ENCODE results near the gene SCNN1B. TPM values are rescaled to one million over a fixed set of nuclear protein-coding genes. Genes with fewer than 3 reads are reported as not detected.

SCNN1B gene
- total RNA-seq, 4 donors from 2014 or later: 8.1 to 30.5 (median 11.9) TPM

DNA sequence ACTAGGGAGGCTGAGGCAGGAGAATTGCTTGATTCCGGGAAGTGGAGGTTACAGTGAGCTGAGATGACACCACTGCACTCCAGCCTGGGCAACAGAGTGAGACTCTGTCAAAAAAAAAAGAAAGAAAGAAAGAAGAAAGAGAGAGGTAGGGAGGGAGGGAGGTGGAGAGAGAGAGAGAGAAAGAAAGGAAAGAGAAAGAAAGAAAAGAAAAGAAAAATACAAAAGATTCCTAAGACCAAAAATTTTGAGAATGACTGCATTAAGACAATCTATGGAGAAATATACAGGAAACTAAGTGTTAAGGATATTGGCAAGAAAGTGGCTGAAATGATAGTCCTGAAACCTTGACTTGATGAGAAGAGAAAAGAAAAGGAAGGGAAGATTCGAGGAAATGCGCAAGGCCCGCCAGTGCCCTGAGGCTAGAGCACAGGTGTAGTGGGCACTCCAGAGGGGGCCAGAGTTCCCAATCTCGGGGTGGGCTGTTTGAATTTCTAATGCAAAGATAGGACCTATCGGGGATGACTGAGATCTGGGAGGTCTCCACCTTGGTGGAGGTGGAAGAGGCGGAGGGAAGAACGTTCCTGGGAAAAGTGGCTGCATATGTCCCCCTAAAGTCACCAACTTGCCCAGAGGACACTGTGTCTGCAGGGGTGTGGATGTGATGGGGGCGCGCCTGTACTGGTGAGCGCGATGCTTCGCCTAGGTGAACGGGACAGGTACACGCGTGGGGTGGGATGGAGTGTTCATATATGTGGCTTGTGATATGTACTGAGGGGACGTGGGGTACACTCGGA, 654 bp upstream of the SCNN1B start:
- H3K4me3 ChIP-seq (replicated peaks in 1 of 3): peak overlapping the region in 1 of 3 donors; percentile 55
- H3K9me3 ChIP-seq: no peaks in the 10 kb centered on the region
- TF ChIP-seq, protein P1, sequence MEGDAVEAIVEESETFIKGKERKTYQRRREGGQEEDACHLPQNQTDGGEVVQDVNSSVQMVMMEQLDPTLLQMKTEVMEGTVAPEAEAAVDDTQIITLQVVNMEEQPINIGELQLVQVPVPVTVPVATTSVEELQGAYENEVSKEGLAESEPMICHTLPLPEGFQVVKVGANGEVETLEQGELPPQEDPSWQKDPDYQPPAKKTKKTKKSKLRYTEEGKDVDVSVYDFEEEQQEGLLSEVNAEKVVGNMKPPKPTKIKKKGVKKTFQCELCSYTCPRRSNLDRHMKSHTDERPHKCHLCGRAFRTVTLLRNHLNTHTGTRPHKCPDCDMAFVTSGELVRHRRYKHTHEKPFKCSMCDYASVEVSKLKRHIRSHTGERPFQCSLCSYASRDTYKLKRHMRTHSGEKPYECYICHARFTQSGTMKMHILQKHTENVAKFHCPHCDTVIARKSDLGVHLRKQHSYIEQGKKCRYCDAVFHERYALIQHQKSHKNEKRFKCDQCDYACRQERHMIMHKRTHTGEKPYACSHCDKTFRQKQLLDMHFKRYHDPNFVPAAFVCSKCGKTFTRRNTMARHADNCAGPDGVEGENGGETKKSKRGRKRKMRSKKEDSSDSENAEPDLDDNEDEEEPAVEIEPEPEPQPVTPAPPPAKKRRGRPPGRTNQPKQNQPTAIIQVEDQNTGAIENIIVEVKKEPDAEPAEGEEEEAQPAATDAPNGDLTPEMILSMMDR (IDR thresholded peaks at IDR 0.05): no peak
- no peak for TF ChIP-seq POLR2A (IDR thresholded peaks at IDR 0.05)
- H3K27me3 ChIP-seq: no peaks in the 10 kb centered on the region
- H3K4me1 ChIP-seq: peaks cover 0 to 4% of the 10 kb centered on the region in 2 donors
- WGBS, 2 donors: 36 to 41% methylated on average over 16 to 18 of the region's 18 CpGs
- no peaks in the 10 kb centered on the region for H3K36me3 ChIP-seq
- no peak for DNase-seq
- intact Hi-C loops (cut with DNase I): no loop called here
- no peak overlapping the region for H3K27ac ChIP-seq

DNA sequence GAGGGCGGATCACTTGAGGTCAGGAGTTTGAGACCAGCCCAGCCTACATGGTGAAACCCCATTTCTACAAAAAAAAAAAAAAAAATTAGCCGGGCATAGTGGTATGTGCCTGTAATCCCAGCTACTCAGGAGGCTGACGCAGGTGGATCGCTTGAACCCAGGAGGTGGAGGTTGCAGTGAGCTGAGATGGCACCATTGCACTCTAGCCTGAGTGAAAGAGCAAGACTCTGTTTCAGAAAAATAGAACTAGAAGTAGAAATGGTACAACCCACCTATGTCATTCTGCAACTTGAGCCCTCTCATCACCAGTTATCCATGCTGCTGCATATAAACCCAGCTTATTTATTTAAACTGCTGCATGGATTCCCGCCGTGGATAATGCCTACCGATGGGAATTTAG, 1.6 kb downstream of the SCNN1B start:
- DNase-seq: no peak
- Histone ChIP-seq H3K27ac (no peak overlapping the region), H3K27me3 (no peaks in the 10 kb centered on the region), H3K4me1 (peaks cover 0 to 4% of the 10 kb centered on the region in 2 donors), H3K36me3 (no peaks in the 10 kb centered on the region), H3K4me3 (replicated peaks in 1 of 3) (no peak overlapping the region), H3K9me3 (no peaks in the 10 kb centered on the region)
- intact Hi-C loops (cut with DNase I): no loop called here
- TF ChIP-seq POLR2A (IDR thresholded peaks at IDR 0.05): no peak
- TF ChIP-seq, protein P1 (IDR thresholded peaks at IDR 0.05): no peak
- WGBS, 2 donors: 91 to 92% methylated on average over 7 of the region's 7 CpGs

DNA sequence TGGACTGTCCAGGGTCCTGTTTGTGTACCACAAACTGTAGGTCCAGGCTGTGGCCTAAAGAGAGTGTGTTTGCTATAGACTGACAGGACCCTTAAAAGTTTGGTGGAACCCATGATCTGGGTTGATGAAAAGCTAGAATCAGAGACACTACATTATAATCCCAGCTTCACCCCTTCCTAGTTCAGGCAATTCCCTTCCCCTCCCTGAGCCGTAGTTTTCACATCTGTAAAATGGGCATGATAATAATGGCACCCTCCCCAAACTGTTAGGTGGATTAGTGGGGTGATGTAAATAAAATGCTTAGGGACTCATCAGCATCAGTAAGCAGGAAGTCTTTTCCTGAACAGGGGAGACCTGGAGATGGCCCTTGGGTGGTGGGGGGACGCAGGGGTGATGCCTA, 2.5 kb downstream of the SCNN1B start:
- 90 to 94% methylated on average over 2 of the region's 2 CpGs for WGBS, 2 donors
- no peak overlapping the region for H3K4me3 ChIP-seq (replicated peaks in 1 of 3)
- H3K9me3 ChIP-seq: no peaks in the 10 kb centered on the region
- intact Hi-C loops (cut with DNase I): no loop called here
- TF ChIP-seq POLR2A (IDR thresholded peaks at IDR 0.05): no peak
- TF ChIP-seq, protein P1 (IDR thresholded peaks at IDR 0.05): no peak
- H3K27ac ChIP-seq: no peak overlapping the region
- H3K36me3 ChIP-seq: no peaks in the 10 kb centered on the region
- H3K27me3 ChIP-seq: no peaks in the 10 kb centered on the region
- DNase-seq: no peak
- peaks cover 0 to 4% of the 10 kb centered on the region in 2 donors for H3K4me1 ChIP-seq

DNA sequence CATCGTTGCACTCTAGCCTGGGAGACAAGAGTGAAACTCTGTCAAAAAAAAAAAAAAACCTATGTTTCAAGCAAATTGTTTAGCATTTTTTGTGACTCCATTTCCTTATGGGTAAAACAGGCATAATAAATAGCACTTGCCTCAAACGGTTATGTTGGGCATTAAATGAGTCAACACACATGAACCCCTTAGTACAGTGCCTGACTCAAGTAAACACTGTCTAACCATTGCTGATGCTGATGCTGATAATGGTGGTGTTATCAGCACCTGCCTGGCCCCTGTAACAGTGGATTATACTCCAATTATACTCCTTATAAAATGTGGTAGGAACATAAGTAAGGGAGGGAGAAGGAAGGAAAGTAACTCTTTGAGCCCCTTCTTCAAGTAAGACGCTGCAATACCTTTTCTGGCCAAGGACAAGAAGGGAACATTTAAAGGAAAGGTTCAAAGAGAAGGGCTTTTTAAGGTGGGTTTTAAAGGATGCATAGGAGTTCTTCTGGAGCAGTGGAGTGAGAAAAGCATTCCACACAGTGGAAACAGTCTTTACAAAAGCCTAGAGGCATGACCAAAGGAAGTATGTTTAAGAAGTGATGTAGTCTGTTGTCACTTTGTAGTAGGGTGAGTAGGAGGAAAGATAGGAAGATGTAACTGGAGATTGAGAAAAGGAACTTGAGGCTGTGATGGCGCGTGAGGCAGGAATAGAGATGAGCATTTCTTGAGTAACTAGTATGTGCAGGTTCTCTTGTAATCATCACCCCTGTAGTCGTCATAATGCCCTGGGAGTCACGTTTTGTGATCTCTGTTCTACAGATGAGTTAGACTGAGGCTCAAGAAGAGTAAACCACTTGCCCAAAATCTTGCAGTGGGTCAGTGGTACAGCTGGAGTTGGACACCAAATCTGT, 4.3 kb downstream of the SCNN1B start:
- intact Hi-C loops (cut with DNase I): no loop called here
- H3K4me3 ChIP-seq (replicated peaks in 1 of 3): no peak overlapping the region
- 90 to 92% methylated on average over 7 of the region's 7 CpGs for WGBS, 2 donors
- no peaks in the 10 kb centered on the region for H3K27me3 ChIP-seq
- no peaks in the 10 kb centered on the region for H3K9me3 ChIP-seq
- no peak overlapping the region for H3K27ac ChIP-seq
- no peaks in the 10 kb centered on the region for H3K36me3 ChIP-seq
- TF ChIP-seq POLR2A (IDR thresholded peaks at IDR 0.05): no peak
- TF ChIP-seq, protein P1 (IDR thresholded peaks at IDR 0.05): no peak
- peaks cover 0 to 4% of the 10 kb centered on the region in 2 donors for H3K4me1 ChIP-seq
- no peak for DNase-seq

DNA sequence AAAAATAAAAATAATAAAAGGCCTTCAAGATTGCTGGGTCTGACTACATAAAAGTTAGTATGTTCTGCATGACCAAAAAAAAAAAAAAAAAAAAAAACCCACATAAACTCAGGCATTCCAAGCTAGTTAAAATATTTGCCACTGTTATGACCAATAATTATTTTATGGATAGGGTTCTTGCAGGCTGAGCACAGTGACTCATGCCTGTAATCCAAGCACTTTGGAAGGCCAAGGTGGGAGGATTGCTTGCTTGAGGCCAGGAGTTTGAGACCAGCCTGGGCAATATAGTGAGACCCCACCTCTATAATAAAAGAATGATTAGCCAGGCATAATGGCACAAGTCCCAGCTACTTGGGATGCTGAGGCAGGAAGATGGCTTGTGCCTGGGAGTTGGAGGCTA, 8.1 kb downstream of the SCNN1B start:
- Histone ChIP-seq H3K9me3 (no peaks in the 10 kb centered on the region), H3K4me3 (replicated peaks in 1 of 3) (no peak overlapping the region), H3K27me3 (no peaks in the 10 kb centered on the region), H3K4me1 (no peaks in the 10 kb centered on the region), H3K36me3 (no peaks in the 10 kb centered on the region), H3K27ac (no peak overlapping the region)
- no peak for DNase-seq
- intact Hi-C loops (cut with DNase I): no loop called here
- TF ChIP-seq, protein P1 (IDR thresholded peaks at IDR 0.05): no peak
- TF ChIP-seq POLR2A (IDR thresholded peaks at IDR 0.05): no peak
